Calu3 (cell line): Measurements from ENCODE around the gene OR56B1. TPM values are rescaled to one million over a fixed set of nuclear protein-coding genes. Genes with fewer than 3 reads are reported as not detected.

Experiments used
- BruUV-seq: library from RNA; stranded (reverse); fragments of 400-500 nt; replicated peaks from 2 replicates; lab custom pipeline; 2021; lab: Mats Ljungman, UMichigan
- CTCF ChIA-PET: fragments of 300-600 bp; sonication (Branson Sonifier 250); formaldehyde crosslinking; loops from one replicate; lab custom pipeline; 2022; ENCODE audit warnings: antibody characterized with exemption; lab: Charles Lee
- DNase-seq: peaks from one replicate; pipeline ENCODE4 v3.0.0; 2022
- H3K27ac Mint-ChIP-seq: one replicate; pipeline ENCODE4 v1.8.0; 2022; ENCODE audit warnings: mixed read lengths; ENCODE audit not compliant: unreplicated experiment
- H3K27me3 Mint-ChIP-seq: one replicate; pipeline ENCODE4 v1.8.0; 2022; ENCODE audit warnings: mixed read lengths; ENCODE audit not compliant: unreplicated experiment
- H3K36me3 Mint-ChIP-seq: one replicate; pipeline ENCODE4 v1.8.0; 2022; ENCODE audit warnings: mild to moderate bottlenecking, moderate library complexity, mixed read lengths; ENCODE audit not compliant: insufficient read depth, unreplicated experiment
- H3K4me1 Mint-ChIP-seq: one replicate; pipeline ENCODE4 v1.8.0; 2022; ENCODE audit warnings: mild to moderate bottlenecking, low read depth, mixed read lengths; ENCODE audit not compliant: unreplicated experiment
- H3K4me3 Mint-ChIP-seq: one replicate; pipeline ENCODE4 v1.8.0; 2022; ENCODE audit warnings: mild to moderate bottlenecking, low read depth, moderate library complexity, mixed read lengths; ENCODE audit not compliant: unreplicated experiment
- H3K9me3 Mint-ChIP-seq: one replicate; pipeline ENCODE4 v1.8.0; 2022; ENCODE audit warnings: low read depth, mixed read lengths; ENCODE audit not compliant: unreplicated experiment
- intact Hi-C: fragments of 100-400 bp; cut with micrococcal nuclease; formaldehyde crosslinking; loops from one replicate; pipeline ENCODE4 v1.10.0; 2022; ENCODE audit not compliant: unreplicated experiment
- total RNA-seq: library from RNA; stranded (reverse); gene quantifications from 2 replicates; pipeline ENCODE4 v1.2.3, GENCODE V29; 2022
- TF ChIP-seq, protein P1 (sequence below): fragments of 200-600 bp; IDR thresholded peaks from one replicate; pipeline ENCODE4 v1.8.0; 2022; ENCODE audit warnings: antibody characterized with exemption; ENCODE audit not compliant: unreplicated experiment

The OR56B1 gene
- total RNA-seq, 1 experiment from 2014 or later = not detected

DNA sequence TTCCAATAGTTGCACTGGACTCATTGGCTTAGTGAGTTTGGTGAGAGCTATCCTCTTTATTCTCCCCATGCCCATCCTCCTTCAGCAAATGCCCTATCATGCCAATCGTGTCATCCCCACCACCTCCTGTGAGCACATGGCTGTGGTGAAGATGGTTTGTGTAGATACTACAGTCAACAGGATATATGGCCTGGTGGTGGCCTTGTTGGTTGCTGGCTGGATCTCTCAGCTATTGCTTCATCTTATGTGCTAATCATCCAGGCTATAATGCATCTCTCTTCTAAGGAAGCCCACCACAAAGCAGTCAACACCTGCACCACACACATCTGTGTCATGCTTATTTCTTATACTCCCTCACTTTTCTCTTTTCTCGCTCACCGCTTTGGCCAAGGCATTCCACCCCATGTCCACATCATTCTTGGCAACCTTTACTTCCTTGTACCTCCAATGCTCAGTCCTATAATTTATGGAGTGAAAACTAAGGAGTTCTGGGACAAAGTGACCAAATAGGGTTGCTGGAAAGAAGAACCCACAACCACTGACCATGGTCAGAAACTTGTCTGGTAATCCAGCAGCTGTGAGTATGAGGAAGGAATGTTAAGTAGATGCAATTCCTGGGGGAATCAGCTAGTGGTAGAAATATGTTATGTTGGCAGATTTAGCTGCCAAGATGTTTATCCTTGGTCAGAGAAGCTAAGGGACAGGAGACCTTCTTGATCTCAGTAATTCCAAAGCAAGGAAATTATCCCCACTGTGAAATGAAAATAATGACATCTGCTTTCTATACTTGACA, 16.3 kb upstream of the OR56B1 start:
- BruUV-seq = no TSS peak
- Mint-ChIP-seq H3K4me3 (no peak overlapping the region), H3K27ac (no peak overlapping the region), H3K27me3 (peaks cover 45% of the 10 kb centered on the region), H3K36me3 (no peaks in the 10 kb centered on the region), H3K4me1 (no peaks in the 10 kb centered on the region), H3K9me3 (no peaks in the 10 kb centered on the region)
- DNase-seq = no peak
- CTCF ChIA-PET = no interaction called here
- TF ChIP-seq, protein P1, sequence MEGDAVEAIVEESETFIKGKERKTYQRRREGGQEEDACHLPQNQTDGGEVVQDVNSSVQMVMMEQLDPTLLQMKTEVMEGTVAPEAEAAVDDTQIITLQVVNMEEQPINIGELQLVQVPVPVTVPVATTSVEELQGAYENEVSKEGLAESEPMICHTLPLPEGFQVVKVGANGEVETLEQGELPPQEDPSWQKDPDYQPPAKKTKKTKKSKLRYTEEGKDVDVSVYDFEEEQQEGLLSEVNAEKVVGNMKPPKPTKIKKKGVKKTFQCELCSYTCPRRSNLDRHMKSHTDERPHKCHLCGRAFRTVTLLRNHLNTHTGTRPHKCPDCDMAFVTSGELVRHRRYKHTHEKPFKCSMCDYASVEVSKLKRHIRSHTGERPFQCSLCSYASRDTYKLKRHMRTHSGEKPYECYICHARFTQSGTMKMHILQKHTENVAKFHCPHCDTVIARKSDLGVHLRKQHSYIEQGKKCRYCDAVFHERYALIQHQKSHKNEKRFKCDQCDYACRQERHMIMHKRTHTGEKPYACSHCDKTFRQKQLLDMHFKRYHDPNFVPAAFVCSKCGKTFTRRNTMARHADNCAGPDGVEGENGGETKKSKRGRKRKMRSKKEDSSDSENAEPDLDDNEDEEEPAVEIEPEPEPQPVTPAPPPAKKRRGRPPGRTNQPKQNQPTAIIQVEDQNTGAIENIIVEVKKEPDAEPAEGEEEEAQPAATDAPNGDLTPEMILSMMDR = no peak
- intact Hi-C loops = no loop called here

DNA sequence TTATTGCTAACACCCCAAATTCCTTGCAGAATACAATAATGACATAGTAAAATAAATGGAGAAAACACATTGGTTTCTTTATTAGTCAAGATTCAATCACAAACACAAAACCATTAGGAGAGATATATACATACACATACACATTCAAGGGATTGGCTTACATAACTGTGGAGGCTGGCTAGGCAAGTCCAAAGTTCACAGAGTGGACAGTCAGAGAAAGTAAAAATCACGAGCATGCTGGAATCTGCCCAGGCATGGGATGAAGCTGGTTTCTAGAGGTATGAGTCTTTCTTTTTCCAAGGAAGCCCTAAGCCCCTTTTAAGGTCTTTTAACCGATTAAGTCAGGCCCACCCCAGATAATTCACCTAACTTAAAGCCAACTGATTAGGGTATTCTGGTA, 13.6 kb upstream of the OR56B1 start:
- intact Hi-C loops = no loop called here
- Mint-ChIP-seq H3K4me1 (no peaks in the 10 kb centered on the region), H3K9me3 (no peaks in the 10 kb centered on the region), H3K4me3 (no peak overlapping the region), H3K27me3 (peaks cover 66% of the 10 kb centered on the region), H3K27ac (no peak overlapping the region), H3K36me3 (no peaks in the 10 kb centered on the region)
- BruUV-seq = no TSS peak
- TF ChIP-seq, protein P1 = no peak
- DNase-seq = no peak
- CTCF ChIA-PET = no interaction called here

DNA sequence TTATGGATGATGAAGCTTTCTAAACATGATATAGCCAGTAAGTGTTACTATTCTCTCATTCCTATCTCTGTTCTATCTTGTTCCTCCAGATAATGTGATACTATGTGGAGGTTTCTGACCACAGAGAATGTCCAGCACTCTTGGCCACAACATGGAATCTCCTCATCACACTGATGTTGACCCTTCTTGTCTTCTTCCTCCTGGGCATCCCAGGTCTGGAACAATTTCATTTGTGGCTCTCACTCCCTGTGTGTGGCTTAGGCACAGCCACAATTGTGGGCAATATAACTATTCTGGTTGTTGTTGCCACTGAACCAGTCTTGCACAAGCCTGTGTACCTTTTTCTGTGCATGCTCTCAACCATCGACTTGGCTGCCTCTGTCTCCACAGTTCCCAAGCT, 9.9 kb upstream of the OR56B1 start:
- Mint-ChIP-seq H3K9me3 (no peaks in the 10 kb centered on the region), H3K4me1 (no peaks in the 10 kb centered on the region), H3K27ac (no peak overlapping the region), H3K27me3 (peaks cover 41% of the 10 kb centered on the region), H3K4me3 (no peak overlapping the region), H3K36me3 (no peaks in the 10 kb centered on the region)
- BruUV-seq = no TSS peak
- TF ChIP-seq, protein P1 = no peak
- intact Hi-C loops = no loop called here
- CTCF ChIA-PET = no interaction called here
- no peak for DNase-seq

DNA sequence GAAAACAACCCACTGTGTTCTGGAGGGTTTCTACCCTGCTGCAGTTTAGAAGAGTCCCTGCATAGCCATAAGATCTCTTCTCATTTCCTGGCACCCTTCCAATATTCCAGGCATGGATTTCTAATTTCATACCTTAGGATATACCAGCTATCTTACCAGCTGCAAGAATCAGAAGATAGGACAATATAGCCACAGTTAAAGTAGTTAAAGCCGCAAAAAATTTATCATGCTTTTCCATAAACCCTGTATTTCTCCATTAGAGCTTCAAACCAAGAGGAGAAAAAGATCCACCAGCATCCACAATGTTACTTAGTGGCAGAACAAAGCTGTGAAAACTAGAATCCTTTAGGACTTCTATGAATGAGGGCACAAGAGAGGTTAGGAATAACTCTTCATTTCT, 8.6 kb upstream of the OR56B1 start:
- CTCF ChIA-PET = no interaction called here

More for the DNA sequence above, 8.6 kb upstream of the OR56B1 start:
- intact Hi-C loops = no loop called here
- H3K4me3 Mint-ChIP-seq = no peak overlapping the region
- peaks cover 41% of the 10 kb centered on the region for H3K27me3 Mint-ChIP-seq
- H3K27ac Mint-ChIP-seq = no peak overlapping the region
- H3K9me3 Mint-ChIP-seq = no peaks in the 10 kb centered on the region
- H3K4me1 Mint-ChIP-seq = no peaks in the 10 kb centered on the region
- no TSS peak for BruUV-seq
- TF ChIP-seq, protein P1 = no peak
- no peaks in the 10 kb centered on the region for H3K36me3 Mint-ChIP-seq
- DNase-seq = no peak
